ENCODE results near the gene PEX1. TPM values are rescaled to one million over a fixed set of nuclear protein-coding genes. Genes with fewer than 3 reads are reported as not detected.

Gene PEX1
- total and polyA plus RNA-seq, 9 of the 15 experiments (the other 6 are each of a cell fraction or from before 2014, with no cell fraction given) = 9.4 to 32.2 (median 19.9) TPM

- 0 out of 2 replicates have a peak, but pooled peaks have one; percentile 25 for TF ChIP-seq NR2C2 (CRISPR knock-in tag; IDR thresholded peaks at IDR 0.05)
- peak; percentile 44; the same call in 1 of the 2 replicates for TF ChIP-seq NR2C2 (tag; IDR thresholded peaks at IDR 0.05)
- no peak for TF ChIP-seq XRCC4 (IDR thresholded peaks at IDR 0.05; ENCODE audit: extremely low read depth, insufficient read depth, insufficient read length)
- TF ChIP-seq CEBPB (tag; IDR thresholded peaks at IDR 0.05) = no peak
- TF ChIP-seq, protein P1, sequence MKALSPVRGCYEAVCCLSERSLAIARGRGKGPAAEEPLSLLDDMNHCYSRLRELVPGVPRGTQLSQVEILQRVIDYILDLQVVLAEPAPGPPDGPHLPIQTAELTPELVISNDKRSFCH (CRISPR knock-in tag; IDR thresholded peaks at IDR 0.05) = no peak
- TF ChIP-seq, protein P1 (tag; IDR thresholded peaks at IDR 0.05) = 0 out of 2 replicates have a peak, but pooled peaks have one; percentile 35
- peak; percentile 35; the same call in 1 of the 2 replicates for TF ChIP-seq FOSL1 (tag; conservative IDR thresholded peaks at IDR 0.05)
- TF ChIP-seq ZFP1 (CRISPR knock-in tag; IDR thresholded peaks at IDR 0.05) = no peak
- no peak for TF ChIP-seq ESRRB (CRISPR knock-in tag; IDR thresholded peaks at IDR 0.05; ENCODE audit: borderline replicate concordance)
- TF ChIP-seq, protein P2, sequence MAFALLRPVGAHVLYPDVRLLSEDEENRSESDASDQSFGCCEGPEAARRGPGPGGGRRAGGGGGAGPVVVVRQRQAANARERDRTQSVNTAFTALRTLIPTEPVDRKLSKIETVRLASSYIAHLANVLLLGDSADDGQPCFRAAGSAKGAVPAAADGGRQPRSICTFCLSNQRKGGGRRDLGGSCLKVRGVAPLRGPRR (CRISPR knock-in tag; IDR thresholded peaks at IDR 0.05) = no peak
- TF ChIP-seq, protein P3, sequence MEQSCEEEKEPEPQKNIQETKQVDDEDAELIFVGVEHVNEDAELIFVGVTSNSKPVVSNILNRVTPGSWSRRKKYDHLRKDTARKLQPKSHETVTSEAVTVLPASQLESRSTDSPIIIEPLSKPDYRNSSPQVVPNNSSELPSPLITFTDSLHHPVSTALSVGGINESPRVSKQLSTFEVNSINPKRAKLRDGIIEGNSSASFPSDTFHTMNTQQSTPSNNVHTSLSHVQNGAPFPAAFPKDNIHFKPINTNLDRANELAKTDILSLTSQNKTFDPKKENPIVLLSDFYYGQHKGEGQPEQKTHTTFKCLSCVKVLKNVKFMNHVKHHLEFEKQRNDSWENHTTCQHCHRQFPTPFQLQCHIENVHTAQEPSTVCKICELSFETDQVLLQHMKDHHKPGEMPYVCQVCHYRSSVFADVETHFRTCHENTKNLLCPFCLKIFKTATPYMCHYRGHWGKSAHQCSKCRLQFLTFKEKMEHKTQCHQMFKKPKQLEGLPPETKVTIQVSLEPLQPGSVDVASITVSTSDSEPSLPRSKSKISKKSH (CRISPR knock-in tag; IDR thresholded peaks at IDR 0.05) = no peak
- peak; percentile 75 for TF ChIP-seq ZBTB17 (CRISPR knock-in tag; IDR thresholded peaks at IDR 0.05)
- 0 out of 2 replicates have a peak, but pooled peaks have one; percentile 35 for TF ChIP-seq CHCHD3 (CRISPR knock-in tag; IDR thresholded peaks at IDR 0.05)
- no peak for TF ChIP-seq RFX7 (CRISPR knock-in tag; IDR thresholded peaks at IDR 0.05)
- no peak for TF ChIP-seq ZNF41 (CRISPR knock-in tag; conservative IDR thresholded peaks at IDR 0.05)
- TF ChIP-seq C11orf30 (IDR thresholded peaks at IDR 0.05; ENCODE audit: low read depth) = peak; percentile 69
- no peak for TF ChIP-seq TFAM (CRISPR knock-in tag; conservative IDR thresholded peaks at IDR 0.05)
- TF ChIP-seq, protein P4, sequence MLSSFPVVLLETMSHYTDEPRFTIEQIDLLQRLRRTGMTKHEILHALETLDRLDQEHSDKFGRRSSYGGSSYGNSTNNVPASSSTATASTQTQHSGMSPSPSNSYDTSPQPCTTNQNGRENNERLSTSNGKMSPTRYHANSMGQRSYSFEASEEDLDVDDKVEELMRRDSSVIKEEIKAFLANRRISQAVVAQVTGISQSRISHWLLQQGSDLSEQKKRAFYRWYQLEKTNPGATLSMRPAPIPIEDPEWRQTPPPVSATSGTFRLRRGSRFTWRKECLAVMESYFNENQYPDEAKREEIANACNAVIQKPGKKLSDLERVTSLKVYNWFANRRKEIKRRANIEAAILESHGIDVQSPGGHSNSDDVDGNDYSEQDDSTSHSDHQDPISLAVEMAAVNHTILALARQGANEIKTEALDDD (IDR thresholded peaks at IDR 0.05) = no peak
- peak; percentile 76 for TF ChIP-seq HMGN3 (IDR thresholded peaks at IDR 0.05; ENCODE audit: borderline replicate concordance, extremely low read depth, insufficient read length, low read depth, low read length)
- peak; percentile 84 for TF ChIP-seq NFRKB (IDR thresholded peaks at IDR 0.05; ENCODE audit: low read depth)
- peak; percentile 71 for TF ChIP-seq HCFC1 (IDR thresholded peaks at IDR 0.05; ENCODE audit: low read depth, low read length)
- TF ChIP-seq ZNF347 (CRISPR knock-in tag; IDR thresholded peaks at IDR 0.05; ENCODE audit: low read depth) = no peak
- TF ChIP-seq ZSCAN29 (IDR thresholded peaks at IDR 0.05) = peak; percentile 61; the same call in 1 of the 2 replicates
Observed at GRCh38 chr7:92447345-92448204, 80.7 kb downstream of the PEX1 start, which contains the start of gene GATAD1 (continued).

Data from K562 (cell line).